Neuronal stem cell (in vitro differentiated cells): Measurements from ENCODE around the gene PIK3R1.

ENCODE experiments used
- DNase-seq: peaks from one replicate; pipeline ENCODE4 v3.0.0-alpha.2; 2013; ENCODE audit warnings: low spot score
- H2AFZ ChIP-seq: one replicate; pipeline ENCODE4 v1.6.1; 2013; ENCODE audit warnings: mild to moderate bottlenecking, low read length, inconsistent platforms
- H2AK5ac ChIP-seq: 2 replicates; pipeline ENCODE4 v1.6.1; 2013; ENCODE audit warnings: low read depth, mild to moderate bottlenecking, inconsistent platforms, low read length, moderate library complexity, mixed read lengths
- H2BK120ac ChIP-seq: 2 replicates; pipeline ENCODE4 v1.6.1; 2013; ENCODE audit warnings: low read depth, mild to moderate bottlenecking, inconsistent platforms, low read length, moderate library complexity, mixed read lengths
- H2BK12ac ChIP-seq: one replicate; pipeline ENCODE4 v1.6.1; 2013; ENCODE audit warnings: low read length, inconsistent platforms
- H2BK15ac ChIP-seq: 2 replicates; pipeline ENCODE4 v1.6.1; 2013; ENCODE audit warnings: mild to moderate bottlenecking, low read length, inconsistent platforms, mixed read lengths
- H2BK5ac ChIP-seq: one replicate; pipeline ENCODE4 v1.6.1; 2013; ENCODE audit warnings: inconsistent platforms, mild to moderate bottlenecking, low read length, moderate library complexity
- H3K14ac ChIP-seq: one replicate; pipeline ENCODE4 v1.6.1; 2013; ENCODE audit warnings: low read length, inconsistent platforms
- H3K18ac ChIP-seq: 2 replicates; pipeline ENCODE4 v1.6.1; 2013; ENCODE audit warnings: low read length, inconsistent platforms
- H3K23ac ChIP-seq: 2 replicates; pipeline ENCODE4 v1.6.1; 2013; ENCODE audit warnings: low read depth, mild to moderate bottlenecking, mixed read lengths, low read length, inconsistent platforms; ENCODE audit not compliant: poor library complexity
- H3K27ac ChIP-seq: replicated peaks from 3 replicates; pipeline ENCODE4 v1.5.1; 2013; ENCODE audit warnings: low read length, inconsistent platforms
- H3K27me3 ChIP-seq, 3 experiments: 2 replicates each; pipeline ENCODE4 v1.6.1; 2013; ENCODE audit warnings: low read length in 3 of 3, mild to moderate bottlenecking in 2 of 3, inconsistent platforms in 1 of 3, low read depth in 1 of 3, mixed read lengths in 1 of 3, moderate library complexity in 1 of 3; ENCODE audit not compliant: control insufficient read depth in 3 of 3, insufficient read depth in 3 of 3
- H3K36me3 ChIP-seq, 2 donors: replicated peaks in 1 of 2; 2 replicates each; pipeline ENCODE4 v1.6.1; 2013; ENCODE audit warnings: low read length in 2 of 2; ENCODE audit not compliant: control insufficient read depth in 2 of 2, insufficient read depth in 2 of 2
- H3K4ac ChIP-seq: 2 replicates; pipeline ENCODE4 v1.6.1; 2013; ENCODE audit warnings: inconsistent platforms, mild to moderate bottlenecking, low read length, moderate library complexity
- H3K4me1 ChIP-seq, 2 donors: 1 replicate in 1 of 2; 2 replicates in 1 of 2; pipeline ENCODE4 v1.6.1; 2013; ENCODE audit warnings: low read length in 2 of 2, low read depth in 1 of 2; ENCODE audit not compliant: control insufficient read depth in 2 of 2, insufficient read depth in 1 of 2
- H3K4me2 ChIP-seq: one replicate; pipeline ENCODE4 v1.6.1; 2013; ENCODE audit warnings: mild to moderate bottlenecking, low read length, inconsistent platforms; ENCODE audit not compliant: insufficient read depth, poor library complexity, severe bottlenecking
- H3K4me3 ChIP-seq, 2 donors: 2 replicates each; pipeline ENCODE4 v1.5.1; 2013; ENCODE audit warnings: low read length in 2 of 2, mild to moderate bottlenecking in 2 of 2, inconsistent platforms in 1 of 2, moderate library complexity in 1 of 2
- H3K79me1 ChIP-seq: one replicate; pipeline ENCODE4 v1.6.1; 2013; ENCODE audit warnings: low read depth, mild to moderate bottlenecking, inconsistent platforms, low read length, moderate library complexity
- H3K9ac ChIP-seq: one replicate; pipeline ENCODE4 v1.6.1; 2013; ENCODE audit warnings: mild to moderate bottlenecking, low read depth, low read length, inconsistent platforms; ENCODE audit not compliant: poor library complexity
- H3K9me3 ChIP-seq, 2 donors: replicated peaks in 1 of 2; 2 replicates each; pipeline versions ENCODE3 to v1.6.1; 2013; ENCODE audit warnings: low read length in 2 of 2, mild to moderate bottlenecking in 2 of 2, inconsistent platforms in 1 of 2, low read depth in 1 of 2, mixed read lengths in 1 of 2, moderate library complexity in 1 of 2; ENCODE audit not compliant: control insufficient read depth in 2 of 2, insufficient read depth in 1 of 2
- H4K8ac ChIP-seq: one replicate; pipeline ENCODE4 v1.6.1; 2013; ENCODE audit warnings: low read depth, mild to moderate bottlenecking, inconsistent platforms, low read length, moderate library complexity
- H4K91ac ChIP-seq: one replicate; pipeline ENCODE4 v1.6.1; 2013; ENCODE audit warnings: low read length, low read depth, mild to moderate bottlenecking, inconsistent platforms; ENCODE audit not compliant: poor library complexity
- WGBS, 2 donors: extraction: QIAGEN DNeasy Blood & Tissue Kit; methylation state at CpG; one replicate each; pipeline ENCODE4 v1.1.7; 2013; ENCODE audit warnings: missing lambda C conversion rate in 2 of 2, mixed read lengths in 1 of 2; ENCODE audit not compliant: insufficient read length in 2 of 2, insufficient replicate concordance in 1 of 2; ENCODE audit errors: extremely low coverage in 2 of 2; 5-methylcytosine and 5-hydroxymethylcytosine counted together

The PIK3R1 gene

GRCh38 chr5:68216245-68217046 is 890 bp downstream of the PIK3R1 start:
- Histone ChIP-seq H3K4me1 (peaks cover 0 to 5% of the 10 kb centered on the region in 2 donors), H3K18ac (peak overlapping the region; percentile 98), H3K27ac (peak overlapping the region; percentile 79), H3K9me3 (peaks cover 3 to 20% of the 10 kb centered on the region in 2 donors), H3K23ac (peak overlapping the region; percentile 80), H2BK5ac (peak overlapping the region; percentile 90), H4K91ac (no peak overlapping the region), H3K14ac (peak overlapping the region; percentile 83), H3K4me3 (peak overlapping the region; percentile 66 to 100), H4K8ac (no peak overlapping the region), H3K9ac (peak overlapping the region; percentile 94), H3K36me3 (peaks cover 3 to 14% of the 10 kb centered on the region in 2 donors), H2BK15ac (no peak overlapping the region), H3K4me2 (peak overlapping the region; percentile 54), H2AK5ac (peak overlapping the region; percentile 9), H2BK12ac (no peak overlapping the region), H3K4ac (no peak overlapping the region), H3K79me1 (peaks cover 7% of the 10 kb centered on the region), H2BK120ac (no peak overlapping the region), H3K27me3 (no peaks in the 10 kb centered on the region), H2AFZ (peak overlapping the region; percentile 97)
- no CpG with 5 or more reads among the region's 49 CpGs for WGBS, 2 donors
- DNase-seq: peak; percentile 59

DNA sequence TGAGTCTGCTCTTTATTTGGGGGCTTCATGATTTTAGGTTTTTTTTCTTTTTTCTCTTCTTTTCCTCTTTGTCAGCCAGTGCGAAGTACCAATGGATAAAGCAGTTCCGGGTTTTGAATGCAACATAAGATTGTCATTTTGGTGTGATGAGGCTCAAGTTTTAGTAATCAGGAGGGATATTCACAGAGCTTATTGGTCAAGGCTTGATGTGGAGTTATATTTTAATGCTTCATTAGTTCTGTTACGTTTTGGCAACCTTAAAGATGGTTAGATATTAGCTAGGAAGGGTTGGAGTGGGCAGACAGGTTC is 1.4 kb downstream of the PIK3R1 start:
- DNase-seq: no peak
- H2AFZ ChIP-seq: peak overlapping the region; percentile 97
- H2BK120ac ChIP-seq: no peak overlapping the region
- H2AK5ac ChIP-seq: no peak overlapping the region
- no peaks in the 10 kb centered on the region for H3K27me3 ChIP-seq
- H2BK5ac ChIP-seq: no peak overlapping the region
- H3K4ac ChIP-seq: no peak overlapping the region
- no peak overlapping the region for H3K14ac ChIP-seq
- H3K9me3 ChIP-seq: peaks cover 3 to 15% of the 10 kb centered on the region in 2 donors
- H3K18ac ChIP-seq: no peak overlapping the region
- H2BK12ac ChIP-seq: no peak overlapping the region
- peaks cover 3 to 14% of the 10 kb centered on the region in 2 donors for H3K36me3 ChIP-seq
- WGBS, 2 donors: no CpG with 5 or more reads among the region's 3 CpGs
- H3K9ac ChIP-seq: no peak overlapping the region
- H3K79me1 ChIP-seq: peaks cover 7% of the 10 kb centered on the region
- no peak overlapping the region for H4K8ac ChIP-seq
- no peak overlapping the region for H2BK15ac ChIP-seq
- no peak overlapping the region for H3K23ac ChIP-seq
- no peak overlapping the region for H3K27ac ChIP-seq
- peak overlapping the region; percentile 66 to 100 for H3K4me3 ChIP-seq
- no peak overlapping the region for H4K91ac ChIP-seq
- H3K4me2 ChIP-seq: peak overlapping the region; percentile 54
- peaks cover 0 to 5% of the 10 kb centered on the region in 2 donors for H3K4me1 ChIP-seq

DNA sequence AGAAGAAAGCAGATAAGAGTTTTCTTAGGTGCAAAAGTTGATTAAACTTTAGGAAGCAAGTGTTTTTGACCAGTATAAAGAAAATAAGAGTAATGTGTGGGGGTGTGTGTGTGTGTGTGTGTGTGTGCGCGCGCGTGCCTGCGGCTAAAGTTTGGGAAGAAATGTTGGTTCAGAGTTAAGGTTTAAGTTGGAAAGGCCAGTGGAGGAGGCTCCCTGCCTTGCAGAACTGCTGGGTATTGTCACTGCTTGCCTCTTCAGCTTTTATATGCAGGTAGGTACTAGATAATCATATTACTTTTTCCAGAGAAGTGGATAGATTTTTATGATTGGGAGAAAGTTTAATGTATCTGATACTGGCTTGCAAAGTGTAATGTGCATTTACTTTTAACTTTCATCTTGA is 2.0 kb downstream of the PIK3R1 start:
- Histone ChIP-seq H2BK120ac (no peak overlapping the region), H3K27me3 (no peaks in the 10 kb centered on the region), H3K9ac (no peak overlapping the region), H3K4me1 (peaks cover 0 to 5% of the 10 kb centered on the region in 2 donors), H3K4me2 (no peak overlapping the region), H3K36me3 (peaks cover 3 to 14% of the 10 kb centered on the region in 2 donors), H4K8ac (no peak overlapping the region), H3K4me3 (peak overlapping the region in 1 of 2 donors; percentile 66), H3K27ac (no peak overlapping the region), H3K79me1 (peaks cover 7% of the 10 kb centered on the region), H3K18ac (no peak overlapping the region), H3K14ac (no peak overlapping the region), H2BK5ac (no peak overlapping the region), H2BK12ac (no peak overlapping the region), H2BK15ac (no peak overlapping the region), H3K23ac (no peak overlapping the region), H3K9me3 (peaks cover 3 to 13% of the 10 kb centered on the region in 2 donors), H4K91ac (no peak overlapping the region), H2AFZ (no peak overlapping the region), H2AK5ac (no peak overlapping the region), H3K4ac (no peak overlapping the region)
- no CpG with 5 or more reads among the region's 5 CpGs for WGBS, 2 donors
- DNase-seq: no peak

DNA sequence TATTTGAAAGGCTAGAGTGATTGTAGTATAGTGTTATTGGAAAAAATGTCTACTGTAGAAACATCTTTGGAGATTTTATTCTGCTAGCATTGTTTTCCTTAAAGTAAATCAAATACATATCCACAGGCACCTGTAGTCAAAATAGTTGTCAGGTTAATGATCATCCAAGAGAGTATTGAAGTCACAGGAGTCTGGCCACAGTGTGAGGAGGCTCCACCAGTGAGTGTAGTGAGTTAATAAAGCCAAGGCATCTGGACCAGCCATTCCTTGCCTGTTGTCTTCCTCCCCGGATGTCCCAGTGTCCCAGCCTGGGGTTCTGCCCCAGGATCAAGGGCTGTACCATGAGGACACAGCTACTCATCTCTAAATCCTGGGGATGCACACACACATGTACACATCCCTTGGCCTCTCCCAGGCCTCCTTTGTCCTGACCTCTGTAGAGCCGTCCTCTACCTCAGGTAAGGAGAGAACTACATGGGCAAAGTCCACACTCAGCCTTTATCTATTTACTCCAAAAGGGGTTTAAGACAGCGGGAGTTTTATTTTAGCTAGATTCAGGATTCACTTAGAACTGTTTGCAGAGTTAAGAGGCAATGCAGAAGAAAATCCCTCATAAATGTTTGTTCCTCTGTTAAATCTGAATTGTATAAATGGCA is 3.7 kb downstream of the PIK3R1 start:
- Histone ChIP-seq H3K27ac (no peak overlapping the region), H3K9me3 (peaks cover 3 to 13% of the 10 kb centered on the region in 2 donors), H2BK120ac (no peak overlapping the region), H2BK15ac (no peak overlapping the region), H4K91ac (no peak overlapping the region), H3K23ac (no peak overlapping the region), H2AK5ac (no peak overlapping the region), H4K8ac (no peak overlapping the region), H3K27me3 (no peaks in the 10 kb centered on the region), H3K79me1 (peaks cover 7% of the 10 kb centered on the region), H3K4ac (no peak overlapping the region), H2AFZ (no peak overlapping the region), H3K4me3 (no peak overlapping the region), H3K4me2 (no peak overlapping the region), H3K36me3 (peaks cover 3 to 14% of the 10 kb centered on the region in 2 donors), H3K18ac (no peak overlapping the region), H2BK12ac (no peak overlapping the region), H2BK5ac (no peak overlapping the region), H3K4me1 (peaks cover 2 to 5% of the 10 kb centered on the region in 2 donors), H3K9ac (no peak overlapping the region), H3K14ac (no peak overlapping the region)
- no CpG with 5 or more reads among the region's 3 CpGs for WGBS, 2 donors
- DNase-seq: no peak
